ENCODE measurements around the gene PCYOX1L.

PCYOX1L gene

GRCh38 chr5:149404746-149405549, 47.1 kb downstream of the PCYOX1L start:
- no peak overlapping the region for H3K27ac ChIP-seq (ENCODE audit: insufficient read depth, low read length, poor library complexity, severe bottlenecking)
- H3K9me3 ChIP-seq (ENCODE audit: control insufficient read depth, low read length) = no peaks in the 10 kb centered on the region
- no peaks in the 10 kb centered on the region for H3K27me3 ChIP-seq (replicated peaks; ENCODE audit: control insufficient read depth, insufficient read depth, low read length, poor library complexity, severe bottlenecking)
- H3K4me1 ChIP-seq (ENCODE audit: control insufficient read depth, insufficient read depth, low read length, poor library complexity, severe bottlenecking) = no peaks in the 10 kb centered on the region
- no peaks in the 10 kb centered on the region for H3K36me3 ChIP-seq (ENCODE audit: control insufficient read depth, insufficient read depth, low read length)
- DNase-seq = no peak
- H3K4me3 ChIP-seq (ENCODE audit: insufficient read depth, low read depth, low read length, poor library complexity, severe bottlenecking) = no peak overlapping the region

- no peaks in the 10 kb centered on the region for H3K9me3 ChIP-seq (ENCODE audit: control insufficient read depth, low read length)
- H3K27me3 ChIP-seq (replicated peaks; ENCODE audit: control insufficient read depth, insufficient read depth, low read length, poor library complexity, severe bottlenecking) = no peaks in the 10 kb centered on the region
- no peaks in the 10 kb centered on the region for H3K4me1 ChIP-seq (ENCODE audit: control insufficient read depth, insufficient read depth, low read length, poor library complexity, severe bottlenecking)
- H3K36me3 ChIP-seq (ENCODE audit: control insufficient read depth, insufficient read depth, low read length) = no peaks in the 10 kb centered on the region
- H3K27ac ChIP-seq (ENCODE audit: insufficient read depth, low read length, poor library complexity, severe bottlenecking) = no peak overlapping the region
- no peak for DNase-seq
- no peak overlapping the region for H3K4me3 ChIP-seq (ENCODE audit: insufficient read depth, low read depth, low read length, poor library complexity, severe bottlenecking)
Observed at GRCh38 chr5:149405550-149406202, 47.8 kb downstream of the PCYOX1L start.

GRCh38 chr5:149406203-149406978, 48.5 kb downstream of the PCYOX1L start:
- Histone ChIP-seq H3K9me3 (ENCODE audit: control insufficient read depth, low read length) (no peaks in the 10 kb centered on the region), H3K36me3 (ENCODE audit: control insufficient read depth, insufficient read depth, low read length) (no peaks in the 10 kb centered on the region), H3K27ac (ENCODE audit: insufficient read depth, low read length, poor library complexity, severe bottlenecking) (no peak overlapping the region), H3K4me3 (ENCODE audit: insufficient read depth, low read depth, low read length, poor library complexity, severe bottlenecking) (no peak overlapping the region), H3K4me1 (ENCODE audit: control insufficient read depth, insufficient read depth, low read length, poor library complexity, severe bottlenecking) (no peaks in the 10 kb centered on the region), H3K27me3 (replicated peaks; ENCODE audit: control insufficient read depth, insufficient read depth, low read length, poor library complexity, severe bottlenecking) (no peaks in the 10 kb centered on the region)
- no peak for DNase-seq

- no peaks in the 10 kb centered on the region for H3K27me3 ChIP-seq (replicated peaks; ENCODE audit: control insufficient read depth, insufficient read depth, low read length, poor library complexity, severe bottlenecking)
- H3K36me3 ChIP-seq (ENCODE audit: control insufficient read depth, insufficient read depth, low read length) = no peaks in the 10 kb centered on the region
- H3K4me3 ChIP-seq (ENCODE audit: insufficient read depth, low read depth, low read length, poor library complexity, severe bottlenecking) = no peak overlapping the region
- no peaks in the 10 kb centered on the region for H3K9me3 ChIP-seq (ENCODE audit: control insufficient read depth, low read length)
- no peaks in the 10 kb centered on the region for H3K4me1 ChIP-seq (ENCODE audit: control insufficient read depth, insufficient read depth, low read length, poor library complexity, severe bottlenecking)
- H3K27ac ChIP-seq (ENCODE audit: insufficient read depth, low read length, poor library complexity, severe bottlenecking) = no peak overlapping the region
- no peak for DNase-seq
Observed at GRCh38 chr5:149406979-149407306, 49.1 kb downstream of the PCYOX1L start.

GRCh38 chr5:149407323-149408251, 49.7 kb downstream of the PCYOX1L start:
- Histone ChIP-seq H3K4me3 (ENCODE audit: insufficient read depth, low read depth, low read length, poor library complexity, severe bottlenecking) (no peak overlapping the region), H3K27ac (ENCODE audit: insufficient read depth, low read length, poor library complexity, severe bottlenecking) (no peak overlapping the region)

GRCh38 chr5:149408252-149409099, 50.6 kb downstream of the PCYOX1L start:
- H3K4me3 ChIP-seq (ENCODE audit: insufficient read depth, low read depth, low read length, poor library complexity, severe bottlenecking) = no peak overlapping the region
- no peak for DNase-seq
- no peak overlapping the region for H3K27ac ChIP-seq (ENCODE audit: insufficient read depth, low read length, poor library complexity, severe bottlenecking)
- H3K36me3 ChIP-seq (ENCODE audit: control insufficient read depth, insufficient read depth, low read length) = no peaks in the 10 kb centered on the region
- H3K27me3 ChIP-seq (replicated peaks; ENCODE audit: control insufficient read depth, insufficient read depth, low read length, poor library complexity, severe bottlenecking) = no peaks in the 10 kb centered on the region
- H3K4me1 ChIP-seq (ENCODE audit: control insufficient read depth, insufficient read depth, low read length, poor library complexity, severe bottlenecking) = no peaks in the 10 kb centered on the region
- H3K9me3 ChIP-seq (ENCODE audit: control insufficient read depth, low read length) = no peaks in the 10 kb centered on the region

More at GRCh38 chr5:149407323-149408251, 49.7 kb downstream of the PCYOX1L start:
- Histone ChIP-seq H3K36me3 (ENCODE audit: control insufficient read depth, insufficient read depth, low read length) (no peaks in the 10 kb centered on the region), H3K9me3 (ENCODE audit: control insufficient read depth, low read length) (no peaks in the 10 kb centered on the region), H3K4me1 (ENCODE audit: control insufficient read depth, insufficient read depth, low read length, poor library complexity, severe bottlenecking) (no peaks in the 10 kb centered on the region), H3K27me3 (replicated peaks; ENCODE audit: control insufficient read depth, insufficient read depth, low read length, poor library complexity, severe bottlenecking) (no peaks in the 10 kb centered on the region)
- no peak for DNase-seq

GRCh38 chr5:149409268-149409948, 51.6 kb downstream of the PCYOX1L start:
- H3K9me3 ChIP-seq (ENCODE audit: control insufficient read depth, low read length) = no peaks in the 10 kb centered on the region
- no peak overlapping the region for H3K4me3 ChIP-seq (ENCODE audit: insufficient read depth, low read depth, low read length, poor library complexity, severe bottlenecking)
- no peak for DNase-seq
- no peaks in the 10 kb centered on the region for H3K27me3 ChIP-seq (replicated peaks; ENCODE audit: control insufficient read depth, insufficient read depth, low read length, poor library complexity, severe bottlenecking)
- H3K4me1 ChIP-seq (ENCODE audit: control insufficient read depth, insufficient read depth, low read length, poor library complexity, severe bottlenecking) = no peaks in the 10 kb centered on the region
- no peaks in the 10 kb centered on the region for H3K36me3 ChIP-seq (ENCODE audit: control insufficient read depth, insufficient read depth, low read length)
- H3K27ac ChIP-seq (ENCODE audit: insufficient read depth, low read length, poor library complexity, severe bottlenecking) = no peak overlapping the region

- no peaks in the 10 kb centered on the region for H3K27me3 ChIP-seq (replicated peaks; ENCODE audit: control insufficient read depth, insufficient read depth, low read length, poor library complexity, severe bottlenecking)
- no peak overlapping the region for H3K27ac ChIP-seq (ENCODE audit: insufficient read depth, low read length, poor library complexity, severe bottlenecking)
- no peak overlapping the region for H3K4me3 ChIP-seq (ENCODE audit: insufficient read depth, low read depth, low read length, poor library complexity, severe bottlenecking)
- no peak for DNase-seq
- no peaks in the 10 kb centered on the region for H3K9me3 ChIP-seq (ENCODE audit: control insufficient read depth, low read length)
- no peaks in the 10 kb centered on the region for H3K4me1 ChIP-seq (ENCODE audit: control insufficient read depth, insufficient read depth, low read length, poor library complexity, severe bottlenecking)
- H3K36me3 ChIP-seq (ENCODE audit: control insufficient read depth, insufficient read depth, low read length) = no peaks in the 10 kb centered on the region
Observed at GRCh38 chr5:149410071-149410470, 52.2 kb downstream of the PCYOX1L start.

Data from effector memory CD4-positive, alpha-beta T cell (primary cell).